Duodenal mucosa (tissue), 2 donors: ENCODE measurements around the gene RNF213.

Experiments used
- H3K27ac ChIP-seq: one replicate; pipeline ENCODE4 v1.7.0; 2013; ENCODE audit warnings: low read depth, low read length
- H3K27me3 ChIP-seq, 2 donors: one replicate each; pipeline ENCODE4 v1.7.0; 2013; ENCODE audit warnings: low read length in 2 of 2, control low read depth in 1 of 2; ENCODE audit not compliant: insufficient read depth in 2 of 2, control insufficient read depth in 1 of 2
- H3K36me3 ChIP-seq, 2 donors: one replicate each; pipeline ENCODE4 v1.7.0; 2013; ENCODE audit warnings: low read length in 2 of 2, control low read depth in 1 of 2; ENCODE audit not compliant: insufficient read depth in 2 of 2, control insufficient read depth in 1 of 2
- H3K4me1 ChIP-seq, 2 donors: one replicate each; pipeline ENCODE4 v1.7.0; 2013; ENCODE audit warnings: low read length in 2 of 2, control low read depth in 1 of 2; ENCODE audit not compliant: insufficient read depth in 2 of 2, control insufficient read depth in 1 of 2
- H3K4me3 ChIP-seq, 2 donors: one replicate each; pipeline ENCODE4 v1.7.0; 2013; ENCODE audit warnings: low read length in 2 of 2, low read depth in 1 of 2
- H3K9ac ChIP-seq, 2 donors: one replicate each; pipeline ENCODE4 v1.7.0; 2013; ENCODE audit warnings: low read length in 2 of 2, low read depth in 1 of 2
- H3K9me3 ChIP-seq, 2 donors: one replicate each; pipeline ENCODE4 v1.7.0; 2013; ENCODE audit warnings: low read length in 2 of 2, control low read depth in 1 of 2; ENCODE audit not compliant: control insufficient read depth in 1 of 2

Gene RNF213

GRCh38 chr17:80260069-80260535, 550 bp upstream of the RNF213 start:
- H3K9me3 ChIP-seq, result no peaks in the 10 kb centered on the region
- H3K9ac ChIP-seq, result peak overlapping the region; percentile 38 to 56
- no peaks in the 10 kb centered on the region for H3K27me3 ChIP-seq
- H3K36me3 ChIP-seq, result no peaks in the 10 kb centered on the region
- H3K4me1 ChIP-seq, result peaks cover 24 to 37% of the 10 kb centered on the region in 2 donors
- H3K4me3 ChIP-seq, result peak overlapping the region; percentile 36 to 38
- peak overlapping the region; percentile 81 for H3K27ac ChIP-seq

DNA sequence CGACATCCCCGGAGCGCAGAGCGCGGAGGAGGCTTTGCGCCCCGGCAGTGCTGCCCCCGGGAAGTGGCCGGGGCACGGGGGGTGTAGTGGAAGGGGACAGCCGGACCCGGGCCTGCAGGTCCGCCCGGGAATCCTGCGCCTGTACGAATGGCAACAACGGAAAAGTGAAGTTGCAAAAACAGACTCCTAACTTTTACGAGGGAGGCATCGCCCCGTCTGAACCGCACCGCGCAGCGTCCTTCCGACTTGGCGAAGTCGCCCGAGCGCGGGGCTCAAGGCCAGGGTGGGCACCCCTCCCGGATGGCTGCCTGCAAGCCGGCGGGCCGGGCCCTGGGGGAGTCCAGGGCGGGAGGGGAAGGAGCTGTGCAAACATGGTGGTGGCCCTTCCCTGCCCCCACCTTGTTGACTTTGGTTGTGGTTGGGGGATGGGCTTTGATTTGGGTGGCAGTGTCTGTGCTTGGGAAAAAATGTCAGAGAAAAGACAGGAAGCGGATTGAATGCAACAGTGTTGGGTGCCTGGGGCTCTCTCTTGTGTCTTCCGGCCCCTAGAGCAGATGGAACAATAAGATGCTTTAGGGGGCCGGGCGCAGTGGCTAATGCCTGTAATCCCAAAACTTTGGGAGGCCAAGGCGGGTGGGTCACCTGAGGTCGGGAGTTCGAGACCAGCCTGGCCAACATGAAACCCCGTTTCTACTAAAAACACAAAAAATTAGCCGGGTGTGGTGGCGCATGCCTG, 675 bp downstream of the RNF213 start:
- no peaks in the 10 kb centered on the region for H3K27me3 ChIP-seq
- peaks cover 24 to 46% of the 10 kb centered on the region in 2 donors for H3K4me1 ChIP-seq
- H3K9ac ChIP-seq, result peak overlapping the region; percentile 88 to 93
- no peaks in the 10 kb centered on the region for H3K36me3 ChIP-seq
- H3K4me3 ChIP-seq, result peak overlapping the region; percentile 76 to 88
- peak overlapping the region; percentile 91 for H3K27ac ChIP-seq
- no peaks in the 10 kb centered on the region for H3K9me3 ChIP-seq

GRCh38 chr17:80261895-80262279, 1.2 kb downstream of the RNF213 start:
- Histone ChIP-seq H3K9me3 (no peaks in the 10 kb centered on the region), H3K27me3 (no peaks in the 10 kb centered on the region), H3K27ac (peak overlapping the region; percentile 91), H3K36me3 (peaks cover 0 to 2% of the 10 kb centered on the region in 2 donors), H3K4me1 (peaks cover 24 to 47% of the 10 kb centered on the region in 2 donors), H3K9ac (peak overlapping the region in 1 of 2 donors; percentile 93), H3K4me3 (peak overlapping the region; percentile 76 to 88)

DNA sequence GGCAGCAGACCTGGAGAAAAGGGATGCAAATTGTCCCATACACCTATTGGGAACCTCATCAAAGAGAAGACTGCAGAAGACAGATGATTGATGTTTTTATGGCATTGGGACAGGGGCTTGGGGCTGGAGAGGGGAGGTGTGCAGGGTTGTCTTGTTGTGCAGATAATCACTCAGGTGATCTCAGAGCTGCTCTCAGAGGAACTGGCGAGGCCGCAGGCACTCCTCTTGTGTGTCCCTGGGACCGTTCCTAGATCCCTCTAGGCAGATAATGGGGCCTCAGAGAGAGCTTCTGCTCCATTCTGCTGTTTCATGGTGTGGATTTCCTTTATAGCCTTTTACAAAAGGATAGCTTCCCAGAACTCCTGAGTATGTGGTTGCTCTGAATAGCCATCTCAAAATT, 1.6 kb downstream of the RNF213 start:
- Histone ChIP-seq H3K27ac (peak overlapping the region; percentile 14), H3K9ac (peak overlapping the region in 1 of 2 donors; percentile 93), H3K27me3 (no peaks in the 10 kb centered on the region), H3K4me3 (peak overlapping the region; percentile 76 to 88), H3K36me3 (peaks cover 0 to 4% of the 10 kb centered on the region in 2 donors), H3K9me3 (no peaks in the 10 kb centered on the region), H3K4me1 (peaks cover 24 to 47% of the 10 kb centered on the region in 2 donors)

DNA sequence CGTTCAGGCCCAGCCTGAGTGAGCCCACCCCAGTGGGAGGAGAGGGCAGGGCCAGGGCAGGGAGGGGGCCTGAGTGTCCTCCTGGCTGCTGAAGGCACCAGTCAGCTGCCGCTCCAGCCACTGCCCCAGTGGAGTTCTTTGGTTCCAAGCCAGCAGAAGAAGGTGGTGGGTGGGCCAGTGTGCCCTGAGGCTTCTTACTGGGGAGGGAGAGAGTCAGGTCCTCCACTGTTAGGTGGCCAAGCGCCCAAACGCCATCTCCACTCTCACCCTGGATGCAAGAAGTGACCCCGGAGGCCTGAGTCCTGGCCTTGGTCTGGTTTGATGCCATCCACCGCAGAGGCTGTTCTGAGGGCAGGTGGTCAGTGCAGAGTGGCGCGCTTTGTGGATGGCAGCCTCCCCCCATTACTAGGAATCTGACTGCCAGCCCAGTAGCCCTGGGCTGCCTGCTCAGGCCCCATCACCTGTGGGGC, 2.2 kb downstream of the RNF213 start:
- Histone ChIP-seq H3K27ac (peak overlapping the region; percentile 61), H3K9ac (peak overlapping the region in 1 of 2 donors; percentile 29), H3K4me1 (peaks cover 24 to 47% of the 10 kb centered on the region in 2 donors), H3K4me3 (peak overlapping the region; percentile 76 to 91), H3K36me3 (peaks cover 0 to 7% of the 10 kb centered on the region in 2 donors), H3K9me3 (no peaks in the 10 kb centered on the region), H3K27me3 (no peaks in the 10 kb centered on the region)

DNA sequence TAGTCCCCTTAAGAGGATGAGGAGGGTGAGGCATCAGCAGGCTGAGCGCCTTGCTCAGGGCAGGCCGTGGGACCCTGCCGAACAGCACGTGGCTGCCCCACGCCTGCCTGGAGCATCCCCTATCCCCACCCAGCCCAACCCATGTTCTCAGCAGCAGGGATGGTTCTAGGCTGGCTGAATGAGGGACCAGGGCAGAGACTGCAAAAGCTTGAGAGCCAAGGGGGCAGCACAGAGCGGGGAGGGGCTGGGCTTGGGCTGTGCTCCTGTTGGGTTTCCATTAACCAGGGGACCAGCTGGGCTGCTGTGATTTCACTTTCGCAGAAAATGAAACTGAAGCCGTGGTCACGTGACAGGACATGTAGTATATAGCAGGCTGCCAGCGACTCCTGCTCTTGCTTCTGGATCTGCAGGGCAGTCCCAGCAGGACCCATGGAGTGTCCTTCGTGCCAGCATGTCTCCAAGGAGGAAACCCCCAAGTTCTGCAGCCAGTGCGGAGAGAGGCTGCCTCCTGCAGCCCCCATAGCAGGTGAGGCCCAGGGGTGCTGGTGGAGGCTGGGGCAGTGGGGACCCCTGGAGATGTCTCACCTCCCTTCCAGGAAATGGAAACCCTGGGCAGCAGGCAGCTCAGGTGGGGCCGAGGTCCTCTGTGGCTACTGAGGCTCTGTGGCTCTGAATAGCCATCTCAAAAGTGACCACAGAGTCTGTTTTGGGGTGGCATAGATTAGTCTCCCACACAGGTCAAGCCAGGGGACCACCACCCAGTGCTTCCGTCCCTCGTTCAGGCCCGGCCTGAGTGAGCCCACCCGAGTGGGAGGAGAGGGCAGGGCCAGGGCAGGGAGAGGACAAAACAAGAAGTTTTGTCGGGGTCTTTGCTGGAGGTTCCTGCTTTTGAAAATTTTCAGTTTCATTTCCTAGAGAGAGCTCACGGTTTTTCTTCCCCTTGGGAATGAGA, 2.9 kb downstream of the RNF213 start:
- Histone ChIP-seq H3K27me3 (no peaks in the 10 kb centered on the region), H3K36me3 (peaks cover 3 to 14% of the 10 kb centered on the region in 2 donors), H3K9ac (peak overlapping the region; percentile 69), H3K27ac (peak overlapping the region; percentile 61), H3K4me3 (peak overlapping the region; percentile 76 to 91), H3K4me1 (peaks cover 24 to 47% of the 10 kb centered on the region in 2 donors), H3K9me3 (no peaks in the 10 kb centered on the region)

DNA sequence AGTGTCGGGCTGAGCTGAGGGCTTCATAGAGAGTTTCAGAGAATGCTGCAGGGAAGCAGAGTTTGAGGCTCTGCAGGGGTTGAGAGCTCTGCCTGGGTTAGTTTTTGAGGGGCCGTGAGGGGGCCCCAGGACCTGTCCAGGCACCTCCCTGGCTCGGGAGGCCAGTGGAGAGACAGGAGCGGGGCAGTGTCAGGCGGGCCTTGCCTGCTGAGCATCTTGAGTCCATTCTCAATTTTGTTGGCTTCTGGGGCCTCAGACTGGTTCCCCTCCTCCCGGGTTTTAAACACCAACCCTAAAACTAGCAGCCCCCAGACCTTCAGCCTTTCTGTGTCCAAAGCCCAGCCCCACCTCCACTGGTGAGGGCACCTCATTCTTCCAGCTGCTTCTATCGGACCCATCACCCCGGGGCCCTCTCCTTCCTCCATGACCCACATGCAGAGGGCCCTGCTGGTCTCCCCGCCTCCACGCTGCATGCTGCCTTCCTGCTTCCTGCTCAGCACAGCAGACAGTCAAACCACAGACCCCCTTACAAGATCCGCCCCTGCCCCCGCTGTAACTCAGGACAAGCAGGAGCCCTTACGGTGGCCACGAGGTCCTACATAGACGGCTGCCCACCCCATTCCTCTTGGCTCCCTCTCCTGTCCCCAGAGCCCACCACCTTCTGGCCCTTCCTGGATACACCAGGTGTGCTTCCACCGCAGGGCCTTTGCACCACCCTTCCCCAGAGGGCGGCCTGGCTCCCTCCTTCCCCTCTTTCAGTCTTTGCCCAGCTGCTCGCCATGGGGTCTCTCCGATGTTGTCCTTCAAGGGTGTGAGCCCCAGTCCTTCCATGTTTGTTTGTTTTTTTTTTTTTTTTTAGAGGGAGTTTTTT, 3.8 kb downstream of the RNF213 start:
- Histone ChIP-seq H3K9me3 (no peaks in the 10 kb centered on the region), H3K27ac (no peak overlapping the region), H3K9ac (peak overlapping the region; percentile 69), H3K27me3 (no peaks in the 10 kb centered on the region), H3K4me1 (peaks cover 24 to 47% of the 10 kb centered on the region in 2 donors), H3K4me3 (peak overlapping the region; percentile 76 to 91), H3K36me3 (peaks cover 7 to 22% of the 10 kb centered on the region in 2 donors)

- no peaks in the 10 kb centered on the region for H3K9me3 ChIP-seq
- H3K4me1 ChIP-seq, result peaks cover 24 to 47% of the 10 kb centered on the region in 2 donors
- H3K9ac ChIP-seq, result peak overlapping the region in 1 of 2 donors; percentile 3
- H3K27ac ChIP-seq, result no peak overlapping the region
- peaks cover 14 to 32% of the 10 kb centered on the region in 2 donors for H3K36me3 ChIP-seq
- H3K27me3 ChIP-seq, result no peaks in the 10 kb centered on the region
- peak overlapping the region; percentile 19 to 76 for H3K4me3 ChIP-seq
These were observed 4.8 kb downstream of the RNF213 start for GRCh38 chr17:80265205-80266068.

DNA sequence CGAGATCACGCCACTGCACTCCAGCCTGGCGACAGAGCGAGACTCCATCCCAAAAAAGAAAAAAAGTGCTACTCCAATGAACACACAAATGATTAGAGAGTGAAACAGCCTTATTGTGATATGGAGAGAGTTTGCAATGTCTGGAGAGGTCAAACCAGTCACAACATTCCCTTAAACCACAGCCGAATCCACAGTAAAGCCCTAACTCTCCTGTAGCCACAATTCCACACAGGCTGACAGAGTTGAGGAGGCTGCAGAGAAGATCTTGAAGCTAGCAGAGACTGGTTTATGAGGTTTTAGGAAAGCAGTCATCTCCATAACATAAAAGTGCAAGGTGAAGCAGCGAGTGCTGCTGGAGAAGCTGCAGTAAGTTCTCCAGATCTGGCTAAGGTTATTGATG, 6.7 kb downstream of the RNF213 start:
- no peaks in the 10 kb centered on the region for H3K27me3 ChIP-seq
- H3K4me1 ChIP-seq, result peaks cover 16 to 35% of the 10 kb centered on the region in 2 donors
- H3K9ac ChIP-seq, result no peak overlapping the region
- no peak overlapping the region for H3K27ac ChIP-seq
- no peaks in the 10 kb centered on the region for H3K9me3 ChIP-seq
- peaks cover 14 to 36% of the 10 kb centered on the region in 2 donors for H3K36me3 ChIP-seq
- H3K4me3 ChIP-seq, result no peak overlapping the region
